Prostate gland (tissue), 2 donors: ENCODE results near the gene GNA12. TPM values are rescaled to one million over a fixed set of nuclear protein-coding genes. Genes with fewer than 3 reads are reported as not detected.

Source experiments
- DNase-seq: peaks from one replicate; pipeline ENCODE4 v3.0.0-alpha.2; 2019; ENCODE audit warnings: low spot score
- H3K27ac ChIP-seq, 2 donors: fragments of 200-600 bp; sonication (generic); 2 replicates each; pipeline ENCODE4 v1.5.1; 2017 to 2019
- H3K27me3 ChIP-seq: fragments of 200-600 bp; sonication (generic); replicated peaks from 2 replicates; pipeline ENCODE4 v1.5.1; 2019; ENCODE audit not compliant: insufficient read depth
- H3K36me3 ChIP-seq, 2 donors: fragments of 200-600 bp; sonication (generic); 1 replicate in 1 of 2; 2 replicates in 1 of 2; pipeline versions ENCODE4 v1.5.1 to v1.8.1; 2017 to 2019
- H3K4me1 ChIP-seq: fragments of 200-600 bp; sonication (generic); replicated peaks from 2 replicates; pipeline ENCODE4 v1.5.1; 2019
- H3K4me3 ChIP-seq, 2 donors: fragments of 200-600 bp; sonication (generic); 2 replicates each; pipeline ENCODE4 v1.5.1; 2017 to 2019
- H3K9me3 ChIP-seq: fragments of 200-600 bp; sonication (generic); 2 replicates; pipeline ENCODE4 v1.5.1; 2017
- CTCF ChIP-seq, 4 experiments: fragments of 200-600 bp in 2 of 4; fragments of 450-650 bp in 2 of 4; sonication (generic) in 2 of 4; IDR thresholded peaks; 1 replicate in 3 of 4; 2 replicates in 1 of 4; pipeline ENCODE4 v1.5.1; 2016 to 2019; ENCODE audit warnings: antibody characterized with exemption in 4 of 4, mild to moderate bottlenecking in 2 of 4, moderate library complexity in 2 of 4
- POLR2A ChIP-seq: fragments of 450-650 bp; IDR thresholded peaks from one replicate; pipeline ENCODE4 v1.6.1; 2016; ENCODE audit warnings: antibody characterized with exemption, mild to moderate bottlenecking
- POLR2AphosphoS5 ChIP-seq: sonication (generic); formaldehyde crosslinking; IDR thresholded peaks from one replicate; pipeline ENCODE4 v1.6.1; 2017; ENCODE audit warnings: antibody characterized with exemption
- WGBS: methylation state at CpG from one replicate; pipeline ENCODE4 v1.1.5; 2018; 5-methylcytosine and 5-hydroxymethylcytosine counted together
- intact Hi-C: fragments of 100-400 bp; cut with DNase I; formaldehyde crosslinking; loops from one replicate; pipeline ENCODE4 v1.14.2; 2022
- total RNA-seq, 2 donors: library from RNA; depleted of rRNA; stranded (reverse); fragments of >200 nt; gene quantifications; one replicate each; pipeline ENCODE4 v1.1.0, GENCODE V29; 2016

GNA12 gene
- total RNA-seq, 2 donors from 2014 or later: 22.6 to 102 TPM

- 82% methylated on average over 18 of the region's 18 CpGs for WGBS
- DNase-seq: no peak
- intact Hi-C loops: no loop called here
- no peaks in the 10 kb centered on the region for H3K36me3 ChIP-seq
- H3K27ac ChIP-seq: no peak overlapping the region
- peaks cover 6% of the 10 kb centered on the region for H3K4me1 ChIP-seq
- TF ChIP-seq CTCF (IDR thresholded peaks at IDR 0.05): no peak
- TF ChIP-seq POLR2A: no peak
- no peak for TF ChIP-seq POLR2AphosphoS5
- H3K4me3 ChIP-seq: no peak overlapping the region
- H3K9me3 ChIP-seq: no peaks in the 10 kb centered on the region
- no peaks in the 10 kb centered on the region for H3K27me3 ChIP-seq
Observed at GRCh38 chr7:2805213-2805944, 38.7 kb downstream of the GNA12 start.

GRCh38 chr7:2804227-2804763 lies 39.8 kb downstream of the GNA12 start:
- Histone ChIP-seq H3K9me3 (no peaks in the 10 kb centered on the region), H3K27ac (peak overlapping the region in 1 of 2 donors; percentile 10), H3K4me3 (no peak overlapping the region), H3K27me3 (no peaks in the 10 kb centered on the region), H3K4me1 (peaks cover 6% of the 10 kb centered on the region), H3K36me3 (no peaks in the 10 kb centered on the region)
- 72% methylated on average over 6 of the region's 6 CpGs for WGBS
- DNase-seq: peak; percentile 26
- intact Hi-C loops: no loop called here
- TF ChIP-seq POLR2AphosphoS5 (peak; percentile 49), CTCF (IDR thresholded peaks at IDR 0.05) (no peak), POLR2A (no peak)

GRCh38 chr7:2803755-2804154 lies 40.4 kb downstream of the GNA12 start:
- Histone ChIP-seq H3K36me3 (no peaks in the 10 kb centered on the region), H3K27me3 (no peaks in the 10 kb centered on the region), H3K4me1 (peaks cover 6% of the 10 kb centered on the region), H3K9me3 (no peaks in the 10 kb centered on the region), H3K27ac (peak overlapping the region in 1 of 2 donors; percentile 10), H3K4me3 (no peak overlapping the region)
- no peak for TF ChIP-seq CTCF (IDR thresholded peaks at IDR 0.05)
- intact Hi-C loops: no loop called here
- no peak for DNase-seq
- 88% methylated on average over 4 of the region's 4 CpGs for WGBS

- no peaks in the 10 kb centered on the region for H3K27me3 ChIP-seq
- 73% methylated on average over 2 of the region's 2 CpGs for WGBS
- no peak overlapping the region for H3K4me3 ChIP-seq
- no peak for TF ChIP-seq CTCF (IDR thresholded peaks at IDR 0.05)
- TF ChIP-seq POLR2A: no peak
- no peak for TF ChIP-seq POLR2AphosphoS5
- no peaks in the 10 kb centered on the region for H3K9me3 ChIP-seq
- no peaks in the 10 kb centered on the region for H3K36me3 ChIP-seq
- intact Hi-C loops: no loop called here
- DNase-seq: no peak
- peaks cover 6% of the 10 kb centered on the region for H3K4me1 ChIP-seq
- H3K27ac ChIP-seq: peak overlapping the region; percentile 50
Observed at GRCh38 chr7:2803342-2803692, 40.8 kb downstream of the GNA12 start.
